Psoas muscle (tissue), 8 donors: Measurements from ENCODE around the gene SLC9A7. TPM values are rescaled to one million over a fixed set of nuclear protein-coding genes. Genes with fewer than 3 reads are reported as not detected.

Experiments
- ATAC-seq, 4 donors: fragments of 200-7000 bp; cut with Tn5 transposase; one replicate each; pipeline ENCODE4 v1.9.1; 2020; ENCODE audit warnings: moderate library complexity in 3 of 4, mild to moderate bottlenecking in 2 of 4
- DNase-seq, 2 donors: peaks; one replicate each; pipeline ENCODE4 v3.0.0-alpha.2; 2020
- H3K27ac ChIP-seq: fragments of 200-600 bp; one replicate; pipeline ENCODE4 v1.8.0; 2022
- H3K27me3 ChIP-seq, 3 donors: fragments of 200-600 bp in 1 of 3; one replicate each; pipeline versions ENCODE4 v1.6.1 to v1.8.0; 2013 to 2022; ENCODE audit warnings: low read length in 2 of 3, mild to moderate bottlenecking in 2 of 3, moderate library complexity in 1 of 3; ENCODE audit not compliant: insufficient read depth in 3 of 3
- H3K36me3 ChIP-seq, 2 donors: fragments of 200-600 bp in 1 of 2; one replicate each; pipeline versions ENCODE4 v1.6.1 to v1.8.0; 2013 to 2022; ENCODE audit warnings: low read depth in 1 of 2, mild to moderate bottlenecking in 1 of 2, moderate library complexity in 1 of 2; ENCODE audit not compliant: insufficient read depth in 1 of 2
- H3K4me1 ChIP-seq: fragments of 200-600 bp; one replicate; pipeline ENCODE4 v1.8.0; 2022
- H3K4me3 ChIP-seq: fragments of 200-600 bp; one replicate; pipeline ENCODE4 v1.8.0; 2022; ENCODE audit warnings: mild to moderate bottlenecking
- H3K9me3 ChIP-seq: fragments of 200-600 bp; one replicate; pipeline ENCODE4 v1.8.0; 2022
- WGBS, 3 donors: extraction: QIAGEN DNeasy Blood & Tissue Kit; methylation state at CpG; one replicate each; pipeline versions ENCODE4 v1.1.6 to v1.1.7; 2013; 5-methylcytosine and 5-hydroxymethylcytosine counted together
- intact Hi-C, 2 donors: fragments of 100-400 bp; cut with DNase I; formaldehyde crosslinking; loops; one replicate each; pipeline versions ENCODE4 v1.11.0 to v1.14.2; 2022
- polyA plus RNA-seq, 3 donors: library from polyadenylated mRNA; stranded (reverse); fragments of 200-250 nt; gene quantifications; one replicate each; pipeline ENCODE4 v1.2.3, GENCODE V29; 2013
- total RNA-seq, 4 donors: library from RNA; stranded (reverse); fragmentation: NEBNext Ultra II Directional in 2 of 4; extraction: Animal tissue kit (Norgen Biotek cat#: 25700) in 2 of 4; gene quantifications; one replicate each; pipeline versions ENCODE4 v1.2.1 to v1.2.4, GENCODE V29; 2021 to 2023
- TF ChIP-seq, protein P1 (sequence below): fragments of 200-600 bp; IDR thresholded peaks from one replicate; pipeline ENCODE4 v1.8.0; 2022; ENCODE audit warnings: antibody characterized with exemption
- donor health status: healthy with polysubstance abuse.
- donor health status: DM: no; HTN: no; CAD: no; lungs with moderate emphysema.
- donor health status: Bipolar disorder and iron deficiency.
- donor health status: healthy.
- donor health status: DM: yes; HTN: yes; CAD: no.
- donor health status: DM: no; HTN: no; CAD: no.
- donor health status: DM: no; HTN: no; CAD: no.
- donor health status: DM: yes; HTN: yes; CAD: no.

SLC9A7 gene
- total and polyA plus RNA-seq, 7 donors: 1.5 to 14.0 (median 8.2) TPM

DNA sequence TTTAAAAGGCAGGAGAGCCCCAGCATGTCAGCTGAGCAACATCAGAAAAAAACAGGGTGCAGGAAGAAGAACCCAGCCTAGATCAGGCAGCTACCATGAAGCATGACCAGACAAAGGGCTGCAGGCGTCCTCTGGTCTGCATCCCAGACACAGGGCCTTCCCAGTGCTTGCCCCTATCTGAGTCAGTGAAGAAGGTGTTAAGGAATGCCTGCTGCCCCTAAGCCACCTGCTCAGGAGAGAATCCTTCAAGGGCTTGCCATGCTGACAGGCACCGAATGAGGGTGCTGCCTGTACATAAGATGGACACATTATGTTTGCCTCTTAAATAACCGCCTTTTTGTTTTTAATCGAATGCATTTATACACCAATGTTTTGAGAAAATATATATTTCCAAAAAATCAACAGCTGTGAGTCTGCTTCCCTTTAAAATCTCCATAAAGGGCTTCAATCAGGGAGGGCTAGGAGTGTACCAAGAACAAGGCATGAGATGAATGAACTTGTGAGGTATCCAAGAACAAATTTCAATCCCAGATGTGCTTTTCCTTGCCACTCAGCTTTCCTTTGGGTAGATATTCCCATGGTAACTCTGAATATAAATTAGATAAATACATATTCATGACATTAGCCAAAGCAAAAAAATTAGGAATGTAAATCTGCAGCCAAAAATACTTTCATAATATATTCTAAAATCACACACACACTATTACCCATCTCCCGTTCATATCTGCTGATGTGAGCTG, 85.1 kb downstream of the SLC9A7 start:
- TF ChIP-seq, protein P1, sequence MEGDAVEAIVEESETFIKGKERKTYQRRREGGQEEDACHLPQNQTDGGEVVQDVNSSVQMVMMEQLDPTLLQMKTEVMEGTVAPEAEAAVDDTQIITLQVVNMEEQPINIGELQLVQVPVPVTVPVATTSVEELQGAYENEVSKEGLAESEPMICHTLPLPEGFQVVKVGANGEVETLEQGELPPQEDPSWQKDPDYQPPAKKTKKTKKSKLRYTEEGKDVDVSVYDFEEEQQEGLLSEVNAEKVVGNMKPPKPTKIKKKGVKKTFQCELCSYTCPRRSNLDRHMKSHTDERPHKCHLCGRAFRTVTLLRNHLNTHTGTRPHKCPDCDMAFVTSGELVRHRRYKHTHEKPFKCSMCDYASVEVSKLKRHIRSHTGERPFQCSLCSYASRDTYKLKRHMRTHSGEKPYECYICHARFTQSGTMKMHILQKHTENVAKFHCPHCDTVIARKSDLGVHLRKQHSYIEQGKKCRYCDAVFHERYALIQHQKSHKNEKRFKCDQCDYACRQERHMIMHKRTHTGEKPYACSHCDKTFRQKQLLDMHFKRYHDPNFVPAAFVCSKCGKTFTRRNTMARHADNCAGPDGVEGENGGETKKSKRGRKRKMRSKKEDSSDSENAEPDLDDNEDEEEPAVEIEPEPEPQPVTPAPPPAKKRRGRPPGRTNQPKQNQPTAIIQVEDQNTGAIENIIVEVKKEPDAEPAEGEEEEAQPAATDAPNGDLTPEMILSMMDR: no peak
- no peaks in the 10 kb centered on the region for H3K9me3 ChIP-seq
- no peak overlapping the region for H3K27ac ChIP-seq
- no peak for ATAC-seq
- H3K27me3 ChIP-seq: peaks cover 0 to 3% (median 0%) of the 10 kb centered on the region in 3 donors
- no peaks in the 10 kb centered on the region for H3K36me3 ChIP-seq
- no peaks in the 10 kb centered on the region for H3K4me1 ChIP-seq
- WGBS, 3 donors: 70 to 90% (median 88%) methylated on average over 5 of the region's 5 CpGs
- no peak overlapping the region for H3K4me3 ChIP-seq
- DNase-seq: no peak
- intact Hi-C loops: no loop called here

DNA sequence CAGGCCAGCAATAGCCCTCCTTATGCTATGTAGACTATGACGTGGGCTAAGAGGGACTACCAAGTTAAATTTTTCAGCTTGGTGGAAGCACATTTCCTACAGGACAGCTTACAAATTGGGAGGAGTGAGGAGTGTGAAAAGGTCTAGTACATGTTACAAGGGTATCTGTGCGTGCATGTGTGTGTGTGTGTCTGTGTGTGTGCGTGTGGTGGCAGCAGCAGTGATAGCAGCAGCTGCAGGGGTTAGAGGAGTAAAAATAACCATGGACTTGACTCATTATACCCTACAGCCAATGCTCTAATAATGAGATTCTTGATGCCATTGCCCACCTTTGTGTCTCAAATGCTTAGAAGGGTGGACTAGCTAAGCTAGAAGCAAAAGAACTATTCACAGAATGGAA, 88.6 kb downstream of the SLC9A7 start:
- 47 to 68% (median 48%) methylated on average over 3 of the region's 3 CpGs for WGBS, 3 donors
- Histone ChIP-seq H3K9me3 (no peaks in the 10 kb centered on the region), H3K27me3 (peaks cover 0 to 3% (median 0%) of the 10 kb centered on the region in 3 donors), H3K36me3 (no peaks in the 10 kb centered on the region), H3K27ac (no peak overlapping the region), H3K4me1 (no peaks in the 10 kb centered on the region), H3K4me3 (no peak overlapping the region)
- intact Hi-C loops: no loop called here
- ATAC-seq: no peak
- TF ChIP-seq, protein P1: no peak
- DNase-seq: no peak

DNA sequence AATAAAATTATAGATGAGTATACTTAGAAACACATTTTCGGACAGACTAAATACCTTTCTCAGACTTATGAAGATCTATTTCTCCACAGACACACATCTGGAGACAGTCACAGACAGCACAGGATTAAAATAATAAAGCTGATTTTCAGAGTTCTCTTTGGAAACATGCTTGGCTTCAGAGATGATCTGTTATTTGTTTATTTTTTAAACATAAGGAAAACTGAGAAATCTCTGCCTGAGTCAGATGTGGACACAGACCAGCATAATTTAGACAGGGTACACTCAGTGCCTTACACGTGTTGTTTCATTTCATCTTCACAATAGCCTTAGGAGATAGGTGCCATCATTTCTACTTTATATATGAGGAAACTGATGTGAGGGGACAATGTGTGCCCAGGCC, 92.1 kb downstream of the SLC9A7 start:
- Histone ChIP-seq H3K9me3 (no peaks in the 10 kb centered on the region), H3K27ac (no peak overlapping the region), H3K4me1 (no peaks in the 10 kb centered on the region), H3K4me3 (no peak overlapping the region), H3K36me3 (no peaks in the 10 kb centered on the region), H3K27me3 (no peaks in the 10 kb centered on the region)
- intact Hi-C loops: no loop called here
- DNase-seq: no peak
- no peak for ATAC-seq
- WGBS, 3 donors: 61 to 82% (median 61%) methylated on average over 2 of the region's 2 CpGs
- TF ChIP-seq, protein P1: no peak

DNA sequence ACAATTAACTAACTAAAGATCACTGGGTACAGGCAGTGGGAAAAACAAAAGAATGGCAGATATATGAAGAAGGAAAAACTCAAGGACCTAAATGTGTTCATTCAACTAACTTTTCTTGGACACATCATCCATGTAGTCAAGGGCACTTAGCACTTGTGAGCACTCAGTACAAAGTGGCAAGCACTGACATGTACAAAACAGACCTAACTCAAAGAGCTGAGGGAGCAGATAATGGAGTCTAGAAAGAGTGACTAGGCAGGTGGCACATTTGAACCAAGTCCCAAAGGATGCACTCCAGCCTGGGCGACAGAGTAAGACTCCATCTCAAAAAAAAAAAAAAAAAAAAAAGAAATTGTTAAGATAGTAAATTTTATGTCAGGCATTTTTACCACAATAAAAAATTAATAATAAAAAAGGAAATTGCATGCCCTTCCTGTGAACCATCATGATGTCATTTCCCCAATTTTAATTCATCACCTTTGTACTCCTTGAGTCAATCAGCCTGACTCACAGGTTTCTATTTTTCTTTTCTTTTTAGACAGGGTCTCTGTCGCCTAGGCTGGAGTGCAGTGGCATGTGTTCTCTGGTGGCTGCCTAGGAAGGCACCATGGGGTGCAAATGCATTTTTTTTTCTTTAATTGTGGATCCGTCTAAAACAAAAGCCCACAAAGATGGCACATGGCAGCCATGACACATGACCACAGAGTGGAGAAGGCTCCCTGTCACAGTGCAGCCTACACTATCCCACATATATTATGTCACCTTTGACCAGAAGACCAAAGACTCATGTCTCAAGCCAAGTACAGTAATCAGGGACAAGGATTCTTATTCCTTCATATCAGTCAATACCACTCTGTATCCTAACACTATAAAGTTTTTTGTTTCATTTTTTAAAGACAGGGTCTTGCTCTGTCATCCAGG, 93.4 kb downstream of the SLC9A7 start:
- TF ChIP-seq, protein P1: no peak
- Histone ChIP-seq H3K4me1 (no peaks in the 10 kb centered on the region), H3K27me3 (no peaks in the 10 kb centered on the region), H3K4me3 (no peak overlapping the region), H3K9me3 (no peaks in the 10 kb centered on the region), H3K27ac (no peak overlapping the region), H3K36me3 (no peaks in the 10 kb centered on the region)
- no peak for ATAC-seq
- intact Hi-C loops: no loop called here
- no peak for DNase-seq
- 67 to 71% (median 68%) methylated on average over 3 of the region's 3 CpGs for WGBS, 3 donors
